Osteoblast (primary cell): Measurements from ENCODE around the gene CTSL. TPM values are rescaled to one million over a fixed set of nuclear protein-coding genes. Genes with fewer than 3 reads are reported as not detected.
"Not testable (repeated sequence)": the region's sequence is repeated elsewhere in the genome, so short reads cannot be mapped to it uniquely, and the experiment has no call there.

Source experiments
- DNase-seq: peaks from one replicate; pipeline ENCODE4 v3.0.0; 2011; ENCODE audit warnings: low spot score, mixed read lengths; ENCODE audit not compliant: insufficient read length; ENCODE audit errors: missing footprints
- H2AFZ ChIP-seq: 2 replicates; pipeline ENCODE4 v1.6.0; 2011; ENCODE audit warnings: mild to moderate bottlenecking, low read length
- H3K27ac ChIP-seq: 2 replicates; pipeline ENCODE4 v1.5.1; 2011; ENCODE audit warnings: mild to moderate bottlenecking, low read depth, low read length, moderate library complexity
- H3K27me3 ChIP-seq: 2 replicates; pipeline ENCODE4 v1.6.0; 2012; ENCODE audit warnings: mild to moderate bottlenecking, control low read depth, inconsistent platforms, low read length, moderate library complexity; ENCODE audit not compliant: insufficient read depth
- H3K36me3 ChIP-seq: 2 replicates; pipeline ENCODE4 v1.5.1; 2011; ENCODE audit warnings: mild to moderate bottlenecking, low read length, control low read depth, moderate library complexity; ENCODE audit not compliant: insufficient read depth
- H3K4me1 ChIP-seq: 2 replicates; pipeline ENCODE4 v1.5.1; 2011; ENCODE audit warnings: mild to moderate bottlenecking, low read length, control low read depth, moderate library complexity; ENCODE audit not compliant: insufficient read depth
- H3K4me2 ChIP-seq: 2 replicates; pipeline ENCODE4 v1.6.0; 2011; ENCODE audit warnings: mild to moderate bottlenecking, low read length; ENCODE audit not compliant: insufficient read depth
- H3K4me3 ChIP-seq: fragments of 200-600 bp; sonication (generic); 3 replicates; pipeline ENCODE4 v1.5.1; 2012; ENCODE audit warnings: mild to moderate bottlenecking, low read length, inconsistent platforms; ENCODE audit not compliant: insufficient read depth
- H3K79me2 ChIP-seq: 2 replicates; pipeline ENCODE4 v1.6.0; 2012; ENCODE audit warnings: mild to moderate bottlenecking, low read length, control low read depth, inconsistent platforms; ENCODE audit not compliant: insufficient read depth
- H3K9me3 ChIP-seq: 2 replicates; pipeline ENCODE4 v1.5.1; 2011; ENCODE audit warnings: low read depth, low read length, control low read depth
- H4K20me1 ChIP-seq: 2 replicates; pipeline ENCODE4 v1.6.0; 2012; ENCODE audit warnings: mild to moderate bottlenecking, low read length, control low read depth; ENCODE audit not compliant: insufficient read depth
- total RNA-seq: library from RNA; depleted of rRNA; stranded (reverse); fragments of >200 nt; gene quantifications from 2 replicates; pipeline ENCODE4 v1.2.3, GENCODE V29; 2012
- TF ChIP-seq, protein P1 (sequence below): IDR thresholded peaks from 2 replicates; pipeline ENCODE4 v1.5.1; 2011; ENCODE audit warnings: mild to moderate bottlenecking, low read depth, low read length, moderate library complexity; ENCODE audit errors: extremely low read depth

The CTSL gene
- total RNA-seq, 1 donor, result 384 TPM

DNA sequence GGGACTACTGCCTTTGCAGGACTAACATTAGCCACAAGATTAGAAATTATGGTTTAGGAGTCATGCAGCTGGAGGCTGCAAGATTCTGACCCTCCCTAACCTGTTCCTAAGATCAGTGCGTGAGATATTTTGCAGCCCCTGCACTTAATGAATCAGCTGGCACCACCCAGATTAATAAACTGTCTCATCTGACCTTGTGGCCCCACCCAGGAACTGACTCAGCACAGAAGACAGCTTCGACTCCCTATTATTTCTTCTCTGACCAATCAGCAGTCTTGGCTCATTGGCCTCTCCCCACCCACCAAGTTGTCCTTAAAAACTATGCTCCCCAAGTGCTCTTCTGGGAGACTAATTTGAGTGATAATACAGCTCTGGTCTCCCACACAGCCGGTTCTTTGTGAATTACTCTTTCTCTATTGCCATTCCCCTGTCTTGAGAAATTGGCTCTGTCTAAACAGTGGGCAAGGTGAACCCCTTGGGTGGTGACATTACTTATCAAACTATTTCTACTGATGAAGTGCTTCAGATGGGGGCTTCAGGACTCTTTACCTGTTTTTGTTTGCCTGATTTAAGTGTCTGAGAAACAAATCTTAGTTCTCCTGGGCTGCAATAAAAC is 17.0 kb downstream of the CTSL start:
- Histone ChIP-seq H4K20me1 (no peaks in the 10 kb centered on the region), H3K9me3 (peaks cover 6% of the 10 kb centered on the region), H3K4me3 (no peak overlapping the region), H3K27me3 (no peaks in the 10 kb centered on the region), H3K4me2 (no peak overlapping the region), H3K36me3 (no peaks in the 10 kb centered on the region), H3K27ac (no peak overlapping the region), H2AFZ (no peak overlapping the region), H3K4me1 (no peaks in the 10 kb centered on the region), H3K79me2 (no peaks in the 10 kb centered on the region)
- no peak for DNase-seq
- TF ChIP-seq, protein P1, sequence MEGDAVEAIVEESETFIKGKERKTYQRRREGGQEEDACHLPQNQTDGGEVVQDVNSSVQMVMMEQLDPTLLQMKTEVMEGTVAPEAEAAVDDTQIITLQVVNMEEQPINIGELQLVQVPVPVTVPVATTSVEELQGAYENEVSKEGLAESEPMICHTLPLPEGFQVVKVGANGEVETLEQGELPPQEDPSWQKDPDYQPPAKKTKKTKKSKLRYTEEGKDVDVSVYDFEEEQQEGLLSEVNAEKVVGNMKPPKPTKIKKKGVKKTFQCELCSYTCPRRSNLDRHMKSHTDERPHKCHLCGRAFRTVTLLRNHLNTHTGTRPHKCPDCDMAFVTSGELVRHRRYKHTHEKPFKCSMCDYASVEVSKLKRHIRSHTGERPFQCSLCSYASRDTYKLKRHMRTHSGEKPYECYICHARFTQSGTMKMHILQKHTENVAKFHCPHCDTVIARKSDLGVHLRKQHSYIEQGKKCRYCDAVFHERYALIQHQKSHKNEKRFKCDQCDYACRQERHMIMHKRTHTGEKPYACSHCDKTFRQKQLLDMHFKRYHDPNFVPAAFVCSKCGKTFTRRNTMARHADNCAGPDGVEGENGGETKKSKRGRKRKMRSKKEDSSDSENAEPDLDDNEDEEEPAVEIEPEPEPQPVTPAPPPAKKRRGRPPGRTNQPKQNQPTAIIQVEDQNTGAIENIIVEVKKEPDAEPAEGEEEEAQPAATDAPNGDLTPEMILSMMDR, result no peak

DNA sequence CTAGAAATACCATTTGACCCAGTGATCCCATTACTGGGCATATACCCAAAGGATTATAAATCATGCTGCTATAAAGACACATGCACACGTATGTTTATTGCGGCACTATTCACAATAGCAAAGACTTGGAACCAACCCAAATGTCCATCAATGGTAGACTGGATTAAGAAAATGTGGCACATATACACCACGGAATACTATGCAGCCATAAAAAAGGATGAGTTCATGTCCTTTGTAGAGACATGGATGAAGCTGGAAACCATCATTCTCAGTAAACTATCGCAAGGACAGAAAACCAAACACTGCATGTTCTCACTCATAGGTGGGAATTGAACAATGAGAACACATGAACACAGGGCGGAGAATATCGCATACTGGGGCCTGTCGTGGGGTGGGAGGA is 18.3 kb downstream of the CTSL start:
- H3K4me3 ChIP-seq, DNase-seq: not testable (repeated sequence)

DNA sequence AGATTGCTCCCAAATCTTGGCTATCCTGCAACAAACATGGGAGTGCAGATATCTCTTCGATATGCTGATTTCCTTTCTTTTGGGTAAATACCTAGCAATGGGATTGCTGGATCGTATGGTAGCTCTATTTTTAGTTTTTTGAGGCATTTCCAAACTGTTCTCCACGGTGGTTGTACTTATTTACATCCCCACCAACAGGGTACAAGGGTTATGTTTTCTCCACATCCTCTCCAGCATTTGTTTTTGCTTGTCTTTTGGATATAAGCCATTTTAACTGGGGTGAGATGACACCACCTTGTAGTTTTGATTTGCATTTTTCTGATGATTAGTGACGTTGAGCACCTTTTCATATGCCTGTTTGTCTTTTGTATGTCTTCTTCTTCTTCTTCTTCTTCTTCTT is 20.3 kb downstream of the CTSL start:
- Histone ChIP-seq H3K4me2 (no peak overlapping the region), H3K9me3 (peaks cover 6% of the 10 kb centered on the region), H3K4me3 (no peak overlapping the region), H4K20me1 (no peaks in the 10 kb centered on the region), H3K36me3 (no peaks in the 10 kb centered on the region), H3K79me2 (no peaks in the 10 kb centered on the region), H3K27me3 (peaks cover 8% of the 10 kb centered on the region), H3K4me1 (no peaks in the 10 kb centered on the region), H3K27ac (no peak overlapping the region), H2AFZ (no peak overlapping the region)
- no peak for DNase-seq
- TF ChIP-seq, protein P1, result no peak

More for the DNA sequence above, 18.3 kb downstream of the CTSL start:
- not testable (repeated sequence) for H3K79me2 ChIP-seq, H3K27me3 ChIP-seq, H2AFZ ChIP-seq, H3K4me1 ChIP-seq, H3K36me3 ChIP-seq, H3K9me3 ChIP-seq, H4K20me1 ChIP-seq, H3K27ac ChIP-seq, H3K4me2 ChIP-seq

DNA sequence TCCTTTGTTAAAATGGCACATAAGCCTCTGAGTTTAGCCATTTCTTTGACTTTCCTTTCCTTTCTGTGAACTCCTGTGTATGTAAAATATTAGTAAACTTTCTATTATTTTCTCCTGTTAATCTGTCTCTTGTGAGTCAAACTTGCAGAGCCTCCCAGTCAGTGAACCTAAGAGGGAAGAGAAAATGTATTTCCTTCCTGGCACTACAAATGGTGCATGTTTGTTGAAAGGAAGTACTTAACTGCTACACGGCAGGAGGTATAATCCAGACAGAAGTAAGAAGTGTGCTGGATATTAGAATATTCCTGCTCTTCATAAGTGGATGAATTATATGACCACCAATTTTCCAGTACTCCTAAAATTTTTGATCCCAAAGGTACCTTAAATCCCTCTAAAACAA is 23.0 kb downstream of the CTSL start:
- DNase-seq, result no peak
- H2AFZ ChIP-seq, result no peak overlapping the region
- no peak overlapping the region for H3K4me3 ChIP-seq
- no peaks in the 10 kb centered on the region for H3K4me1 ChIP-seq
- no peak overlapping the region for H3K27ac ChIP-seq
- no peak overlapping the region for H3K4me2 ChIP-seq
- H3K36me3 ChIP-seq, result no peaks in the 10 kb centered on the region
- H3K79me2 ChIP-seq, result no peaks in the 10 kb centered on the region
- peaks cover 2% of the 10 kb centered on the region for H3K9me3 ChIP-seq
- H3K27me3 ChIP-seq, result peaks cover 8% of the 10 kb centered on the region
- TF ChIP-seq, protein P1, result no peak
- H4K20me1 ChIP-seq, result no peaks in the 10 kb centered on the region
